Neural crest cell (in vitro differentiated cells): ENCODE data around the gene TSPAN15. TPM values are rescaled to one million over a fixed set of nuclear protein-coding genes. Genes with fewer than 3 reads are reported as not detected.

Source experiments
- DNase-seq: peaks from one replicate; pipeline ENCODE4 v3.0.0; 2021; ENCODE audit warnings: low read depth, mixed read lengths, low spot score
- H3K27ac Mint-ChIP-seq: one replicate; pipeline ENCODE4 v1.8.0; 2021; ENCODE audit warnings: mild to moderate bottlenecking, mixed read lengths; ENCODE audit not compliant: unreplicated experiment
- H3K27me3 Mint-ChIP-seq: 2 replicates; pipeline ENCODE4 v1.8.0; 2021; ENCODE audit warnings: low read depth, mild to moderate bottlenecking, mixed read lengths
- H3K36me3 Mint-ChIP-seq: 2 replicates; pipeline ENCODE4 v1.8.0; 2021; ENCODE audit warnings: low read depth, mild to moderate bottlenecking, mixed read lengths
- H3K4me1 Mint-ChIP-seq: 2 replicates; pipeline ENCODE4 v1.8.0; 2021; ENCODE audit warnings: mixed read lengths
- H3K4me3 Mint-ChIP-seq: one replicate; pipeline ENCODE4 v1.8.0; 2021; ENCODE audit warnings: mild to moderate bottlenecking, mixed read lengths
- H3K9me3 Mint-ChIP-seq: 2 replicates; pipeline ENCODE4 v1.8.0; 2021; ENCODE audit warnings: mixed read lengths
- CTCF ChIP-seq: fragments of 200-600 bp; sonication (generic); conservative IDR thresholded peaks from 2 replicates; pipeline ENCODE4 v1.5.0; 2021; ENCODE audit warnings: antibody characterized with exemption, mild to moderate bottlenecking
- total RNA-seq: library from RNA; stranded (reverse); gene quantifications from 2 replicates; pipeline ENCODE4 v1.2.1, GENCODE V29; 2021

TSPAN15 gene
- total RNA-seq, 1 donor from 2014 or later, result 12.3 TPM

- Mint-ChIP-seq H3K9me3 (no peaks in the 10 kb centered on the region), H3K36me3 (peaks cover 8% of the 10 kb centered on the region), H3K4me1 (peaks cover 33% of the 10 kb centered on the region), H3K27me3 (peaks cover 6% of the 10 kb centered on the region), H3K27ac (no peak overlapping the region), H3K4me3 (no peak overlapping the region)
- no peak for DNase-seq
- no peak for TF ChIP-seq CTCF
These were observed 46.0 kb upstream of the TSPAN15 start for GRCh38 chr10:69405221-69405620.

GRCh38 chr10:69406302-69406811, 44.9 kb upstream of the TSPAN15 start:
- Mint-ChIP-seq H3K9me3 (no peaks in the 10 kb centered on the region), H3K36me3 (peaks cover 6% of the 10 kb centered on the region), H3K27ac (peak overlapping the region; percentile 96), H3K27me3 (peaks cover 6% of the 10 kb centered on the region), H3K4me3 (peak overlapping the region; percentile 73), H3K4me1 (peaks cover 33% of the 10 kb centered on the region)
- peak; percentile 37 for DNase-seq
- no peak for TF ChIP-seq CTCF

GRCh38 chr10:69406816-69407580, 44.3 kb upstream of the TSPAN15 start:
- no peaks in the 10 kb centered on the region for H3K9me3 Mint-ChIP-seq
- H3K27me3 Mint-ChIP-seq, result peaks cover 6% of the 10 kb centered on the region
- DNase-seq, result no peak
- H3K4me1 Mint-ChIP-seq, result peaks cover 33% of the 10 kb centered on the region
- peaks cover 4% of the 10 kb centered on the region for H3K36me3 Mint-ChIP-seq
- peak overlapping the region; percentile 96 for H3K27ac Mint-ChIP-seq
- no peak for TF ChIP-seq CTCF
- H3K4me3 Mint-ChIP-seq, result peak overlapping the region; percentile 73

- Mint-ChIP-seq H3K36me3 (peaks cover 4% of the 10 kb centered on the region), H3K4me1 (peaks cover 33% of the 10 kb centered on the region), H3K4me3 (peak overlapping the region; percentile 49), H3K27me3 (peaks cover 6% of the 10 kb centered on the region), H3K9me3 (no peaks in the 10 kb centered on the region), H3K27ac (no peak overlapping the region)
- peak; percentile 42 for TF ChIP-seq CTCF
- DNase-seq, result no peak
These were observed 43.5 kb upstream of the TSPAN15 start for GRCh38 chr10:69407621-69408301.

- DNase-seq, result peak; percentile 92
- H3K4me3 Mint-ChIP-seq, result peak overlapping the region; percentile 32
- no peaks in the 10 kb centered on the region for H3K9me3 Mint-ChIP-seq
- peaks cover 4% of the 10 kb centered on the region for H3K36me3 Mint-ChIP-seq
- TF ChIP-seq CTCF, result peak; percentile 83
- peak overlapping the region; percentile 78 for H3K27ac Mint-ChIP-seq
- peaks cover 36% of the 10 kb centered on the region for H3K4me1 Mint-ChIP-seq
- peaks cover 6% of the 10 kb centered on the region for H3K27me3 Mint-ChIP-seq
These were observed 42.7 kb upstream of the TSPAN15 start for GRCh38 chr10:69408318-69409175.
